ENCODE data around the gene MAPK8IP1. TPM values are rescaled to one million over a fixed set of nuclear protein-coding genes. Genes with fewer than 3 reads are reported as not detected.
A peak's percentile ranks its signal among the peaks of the same experiment; 100 is the strongest.

The MAPK8IP1 gene
- total RNA-seq, 2 donors from 2014 or later = 9.5 to 10.4 TPM

DNA sequence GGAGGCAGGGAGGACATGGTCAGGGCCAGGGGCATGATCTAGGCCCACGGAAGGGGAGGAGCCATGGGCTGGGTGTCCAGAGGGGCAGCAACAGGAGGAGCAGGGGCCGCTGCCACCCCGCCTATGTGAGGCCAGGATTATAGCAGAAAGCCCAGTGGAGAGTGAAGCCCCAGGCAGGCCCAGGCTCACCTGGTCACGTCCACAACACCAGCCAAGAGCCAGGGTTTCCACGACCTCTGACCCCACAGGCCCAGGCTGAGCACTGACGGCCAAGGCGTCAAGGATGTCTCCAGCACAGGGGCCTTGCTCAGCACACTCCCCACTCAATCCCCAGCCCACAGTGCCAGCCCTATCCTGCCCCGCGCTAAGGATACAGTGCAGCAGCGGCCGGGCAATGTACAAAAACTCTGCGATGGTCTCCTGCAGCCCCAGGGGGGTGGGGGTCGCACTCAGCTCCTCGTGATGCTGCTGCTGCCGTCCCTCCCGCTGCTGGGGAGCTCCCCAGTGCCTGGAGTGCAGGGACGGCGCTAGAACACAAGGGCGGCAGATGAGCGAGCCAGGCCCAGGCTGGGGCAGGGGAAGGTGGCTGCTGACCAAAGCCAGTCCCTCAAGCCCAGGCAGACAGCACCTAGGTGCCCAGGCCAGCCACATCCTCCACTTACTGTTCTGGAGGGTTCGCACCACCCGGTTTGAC, 28.6 kb downstream of the MAPK8IP1 start:
- DNase-seq (ENCODE audit: low spot score) (no peak), ATAC-seq (ENCODE audit: insufficient number of reproducible peaks, low FRiP score, low read depth) (no peak)
- TF ChIP-seq, protein P1, sequence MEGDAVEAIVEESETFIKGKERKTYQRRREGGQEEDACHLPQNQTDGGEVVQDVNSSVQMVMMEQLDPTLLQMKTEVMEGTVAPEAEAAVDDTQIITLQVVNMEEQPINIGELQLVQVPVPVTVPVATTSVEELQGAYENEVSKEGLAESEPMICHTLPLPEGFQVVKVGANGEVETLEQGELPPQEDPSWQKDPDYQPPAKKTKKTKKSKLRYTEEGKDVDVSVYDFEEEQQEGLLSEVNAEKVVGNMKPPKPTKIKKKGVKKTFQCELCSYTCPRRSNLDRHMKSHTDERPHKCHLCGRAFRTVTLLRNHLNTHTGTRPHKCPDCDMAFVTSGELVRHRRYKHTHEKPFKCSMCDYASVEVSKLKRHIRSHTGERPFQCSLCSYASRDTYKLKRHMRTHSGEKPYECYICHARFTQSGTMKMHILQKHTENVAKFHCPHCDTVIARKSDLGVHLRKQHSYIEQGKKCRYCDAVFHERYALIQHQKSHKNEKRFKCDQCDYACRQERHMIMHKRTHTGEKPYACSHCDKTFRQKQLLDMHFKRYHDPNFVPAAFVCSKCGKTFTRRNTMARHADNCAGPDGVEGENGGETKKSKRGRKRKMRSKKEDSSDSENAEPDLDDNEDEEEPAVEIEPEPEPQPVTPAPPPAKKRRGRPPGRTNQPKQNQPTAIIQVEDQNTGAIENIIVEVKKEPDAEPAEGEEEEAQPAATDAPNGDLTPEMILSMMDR (IDR thresholded peaks at IDR 0.05) = no peak
- Histone ChIP-seq H3K27ac (no peak overlapping the region), H3K4me3 (no peak overlapping the region), H3K4me1 (ENCODE audit: control insufficient read depth in 1 of 2, low read depth in 2 of 2) (peaks cover 7 to 16% of the 10 kb centered on the region in 2 donors), H3K9me3 (no peaks in the 10 kb centered on the region), H3K36me3 (peaks cover 42% of the 10 kb centered on the region), H3K27me3 (replicated peaks; ENCODE audit: insufficient read depth) (no peaks in the 10 kb centered on the region)

DNA sequence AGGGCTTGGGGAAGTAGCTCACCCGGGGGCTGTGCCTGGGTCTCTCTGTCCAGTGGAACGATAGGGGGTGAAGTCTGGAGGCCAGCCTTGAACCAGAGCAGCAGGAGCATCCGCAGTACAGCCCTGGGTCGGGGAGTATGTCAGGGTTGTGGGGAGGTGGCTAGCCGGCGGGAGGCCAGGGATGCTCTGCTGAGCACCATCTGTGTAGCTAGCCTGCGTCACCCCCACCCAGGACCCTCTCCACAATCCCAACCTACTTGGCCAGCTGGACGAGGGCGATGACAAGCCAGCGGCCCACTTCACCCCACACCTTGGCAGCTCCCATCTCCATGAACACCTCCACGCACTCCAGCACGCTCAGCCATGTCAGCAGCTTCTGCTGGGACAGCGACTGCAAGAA, 30.0 kb downstream of the MAPK8IP1 start:
- Histone ChIP-seq H3K4me1 (ENCODE audit: control insufficient read depth in 1 of 2, low read depth in 2 of 2) (peaks cover 7 to 16% of the 10 kb centered on the region in 2 donors), H3K36me3 (peaks cover 42% of the 10 kb centered on the region), H3K27me3 (replicated peaks; ENCODE audit: insufficient read depth) (no peaks in the 10 kb centered on the region), H3K27ac (no peak overlapping the region), H3K9me3 (no peaks in the 10 kb centered on the region), H3K4me3 (no peak overlapping the region)
- ATAC-seq (ENCODE audit: insufficient number of reproducible peaks, low FRiP score, low read depth) = no peak
- TF ChIP-seq, protein P1 (IDR thresholded peaks at IDR 0.05) = no peak
- no peak for DNase-seq (ENCODE audit: low spot score)

DNA sequence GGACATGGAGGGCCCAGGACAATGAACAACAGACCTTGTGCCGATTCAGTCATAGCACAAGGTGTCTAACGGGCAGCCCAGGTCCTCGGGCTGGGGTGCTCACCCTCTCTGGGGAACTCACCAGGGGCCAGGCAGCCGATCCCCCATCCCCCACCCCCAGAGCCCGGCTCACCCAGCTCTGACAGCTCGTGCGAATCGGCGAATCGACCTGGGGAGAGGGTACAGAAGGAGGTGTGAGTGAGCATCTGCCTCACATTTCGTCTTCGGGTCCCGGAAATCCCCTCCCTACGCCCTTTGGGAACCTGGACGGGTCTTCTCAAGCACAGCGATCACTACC, 31.8 kb downstream of the MAPK8IP1 start:
- H3K27ac ChIP-seq = peak overlapping the region; percentile 86 to 89
- no peak for ATAC-seq (ENCODE audit: insufficient number of reproducible peaks, low FRiP score, low read depth)

DNA sequence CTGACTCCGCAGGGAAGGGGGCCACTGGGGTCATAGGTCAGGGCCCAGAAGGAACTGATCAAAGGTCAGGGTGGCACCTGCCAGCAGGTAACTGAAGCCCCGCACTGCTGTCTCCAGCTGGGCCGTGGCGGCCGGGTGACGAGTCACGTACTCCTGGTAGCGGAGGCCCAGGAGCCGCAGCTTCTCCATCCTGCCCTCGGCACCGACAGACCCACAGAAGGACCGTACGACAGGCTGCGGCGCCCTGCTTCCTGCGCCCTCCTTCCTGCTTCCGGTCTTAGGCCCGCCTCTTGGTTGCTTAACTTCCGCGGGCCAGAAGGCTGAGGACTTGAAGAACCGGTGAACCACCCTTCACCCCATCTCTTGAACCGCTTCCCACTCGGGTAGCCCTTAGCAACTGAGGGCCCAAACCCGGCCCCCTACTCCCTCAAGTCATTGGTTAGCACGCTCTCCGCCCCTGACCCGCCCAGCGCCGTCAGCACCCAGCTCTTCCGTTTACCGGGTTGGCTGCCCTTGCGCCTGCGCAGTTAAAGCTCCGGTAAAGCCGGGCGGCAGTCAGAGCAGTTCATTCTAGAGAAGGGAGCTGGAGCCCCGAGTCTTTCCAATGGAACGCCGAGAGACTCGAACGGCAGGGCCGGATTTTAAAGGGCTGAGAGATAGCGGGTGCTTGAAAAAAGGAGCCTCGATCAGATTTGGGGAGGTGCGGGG, 32.3 kb downstream of the MAPK8IP1 start, which contains the start of gene PEX16:
Gene PEX16 (minus strand): TSS at position 255 of the 708 bp plus-strand sequence. CDS start 66 bp downstream, at position 189.
- H3K36me3 ChIP-seq = peaks cover 24% of the 10 kb centered on the region
- H3K27me3 ChIP-seq (replicated peaks; ENCODE audit: insufficient read depth) = peaks cover 1% of the 10 kb centered on the region

More for the DNA sequence above, 31.8 kb downstream of the MAPK8IP1 start:
- Histone ChIP-seq H3K4me3 (peak overlapping the region; percentile 86), H3K27me3 (replicated peaks; ENCODE audit: insufficient read depth) (no peaks in the 10 kb centered on the region), H3K36me3 (peaks cover 25% of the 10 kb centered on the region), H3K9me3 (no peaks in the 10 kb centered on the region), H3K4me1 (ENCODE audit: control insufficient read depth in 1 of 2, low read depth in 2 of 2) (peaks cover 9 to 20% of the 10 kb centered on the region in 2 donors)
- TF ChIP-seq, protein P1 (IDR thresholded peaks at IDR 0.05) = no peak
- DNase-seq (ENCODE audit: low spot score) = no peak

More for the DNA sequence above, 32.3 kb downstream of the MAPK8IP1 start, which contains the start of gene PEX16:
- TF ChIP-seq, protein P1 (IDR thresholded peaks at IDR 0.05) = no peak
- peaks cover 14 to 26% of the 10 kb centered on the region in 2 donors for H3K4me1 ChIP-seq (ENCODE audit: control insufficient read depth in 1 of 2, low read depth in 2 of 2)
- peak; percentile 91 for DNase-seq (ENCODE audit: low spot score)
- peak within 1 kb of the TSS; percentile 86 to 89 for H3K27ac ChIP-seq
- H3K9me3 ChIP-seq = no peaks in the 10 kb centered on the region
- ATAC-seq (ENCODE audit: insufficient number of reproducible peaks, low FRiP score, low read depth) = peak; percentile 90
- peak within 1 kb of the TSS; percentile 86 for H3K4me3 ChIP-seq
